SK-N-SH (cell line): ENCODE results near the gene EMB. TPM values are rescaled to one million over a fixed set of nuclear protein-coding genes. Genes with fewer than 3 reads are reported as not detected.
"Not testable (repeated sequence)": the region's sequence is repeated elsewhere in the genome, so short reads cannot be mapped to it uniquely, and the experiment has no call there.

ENCODE experiments used
- CTCF ChIA-PET: fragments of 300-600, 350-600 bp; formaldehyde crosslinking; extraction: SDS; loops from one replicate; lab custom pipeline; 2021; lab: Yijun Ruan, JAX
- POLR2A ChIA-PET: fragments of 350-600 bp; sonication (Branson Sonifier 250); formaldehyde crosslinking; extraction: SDS; loops from one replicate; lab custom pipeline; 2020; ENCODE audit warnings: antibody characterized with exemption, inconsistent platforms; lab: Yijun Ruan, JAX
- DNase-seq: peaks from one replicate; pipeline ENCODE4 v3.0.0; 2012
- H2AFZ ChIP-seq: fragments of 200-600 bp; sonication (generic); 2 replicates; pipeline ENCODE4 v1.8.1; 2016; ENCODE audit warnings: antibody characterized with exemption, mild to moderate bottlenecking, low read depth
- H3F3A ChIP-seq: fragments of 200-600 bp; sonication (generic); replicated peaks from 2 replicates; pipeline ENCODE3; 2016; ENCODE audit warnings: antibody characterized with exemption, mild to moderate bottlenecking; ENCODE audit not compliant: insufficient read depth
- H3K27ac ChIP-seq, 2 experiments: fragments of 200-500 bp in 1 of 2; fragments of 200-600 bp in 1 of 2; sonication (Bioruptor generic) in 1 of 2; sonication (generic), shearing (Covaris generic) in 1 of 2; 2 replicates each; pipeline versions ENCODE4 v1.5.1 to v1.6.1; 2014 to 2016; ENCODE audit warnings: low read depth in 2 of 2, inconsistent platforms in 1 of 2, low read length in 1 of 2, mild to moderate bottlenecking in 1 of 2, mixed read lengths in 1 of 2
- H3K27me3 ChIP-seq: fragments of 200-600 bp; sonication (generic), shearing (Covaris generic); 2 replicates; pipeline ENCODE4 v1.6.1; 2016; ENCODE audit warnings: mixed run types; ENCODE audit not compliant: insufficient read depth
- H3K36me3 ChIP-seq, 2 experiments: fragments of 200-500 bp in 1 of 2; fragments of 200-600 bp in 1 of 2; sonication (Bioruptor generic) in 1 of 2; sonication (generic) in 1 of 2; replicated peaks in 1 of 2; 2 replicates each; pipeline versions ENCODE3 to v1.5.1; 2014 to 2016; ENCODE audit warnings: low read length in 1 of 2, mild to moderate bottlenecking in 1 of 2; ENCODE audit not compliant: insufficient read depth in 2 of 2, control insufficient read depth in 1 of 2
- H3K4me1 ChIP-seq, 2 experiments: fragments of 200-500 bp in 1 of 2; fragments of 200-600 bp in 1 of 2; sonication (Bioruptor generic) in 1 of 2; sonication (generic), shearing (Covaris generic) in 1 of 2; 2 replicates each; pipeline versions ENCODE4 v1.5.1 to v1.6.1; 2014 to 2016; ENCODE audit warnings: low read depth in 1 of 2, low read length in 1 of 2, mixed run types in 1 of 2; ENCODE audit not compliant: insufficient read depth in 2 of 2, control insufficient read depth in 1 of 2
- H3K4me2 ChIP-seq: fragments of 200-600 bp; sonication (generic), shearing (Covaris generic); 2 replicates; pipeline ENCODE4 v1.6.1; 2017; ENCODE audit warnings: mixed run types
- H3K4me3 ChIP-seq, 2 experiments: fragments of 200-500 bp in 1 of 2; fragments of 200-600 bp in 1 of 2; sonication (Bioruptor generic) in 1 of 2; sonication (generic), shearing (Covaris generic) in 1 of 2; 2 replicates each; pipeline versions ENCODE4 v1.5.1 to v1.8.1; 2014 to 2016; ENCODE audit warnings: low read depth in 2 of 2, inconsistent platforms in 1 of 2, low read length in 1 of 2, mild to moderate bottlenecking in 1 of 2, mixed read lengths in 1 of 2, moderate library complexity in 1 of 2
- H3K79me2 ChIP-seq: fragments of 200-600 bp; sonication (generic); 2 replicates; pipeline ENCODE4 v1.8.1; 2017; ENCODE audit warnings: mild to moderate bottlenecking; ENCODE audit not compliant: insufficient read depth
- H3K9ac ChIP-seq: fragments of 200-600 bp; sonication (generic); 2 replicates; pipeline ENCODE4 v1.6.1; 2017; ENCODE audit warnings: mixed run types
- H3K9me2 ChIP-seq: fragments of 200-600 bp; sonication (generic); 2 replicates; pipeline ENCODE4 v1.6.1; 2017; ENCODE audit warnings: mixed run types
- H3K9me3 ChIP-seq: fragments of 200-600 bp; sonication (generic); 2 replicates; pipeline ENCODE4 v1.6.1; 2017; ENCODE audit warnings: mixed run types, mild to moderate bottlenecking, moderate library complexity
- H4K20me1 ChIP-seq: fragments of 200-600 bp; sonication (generic); 2 replicates; pipeline ENCODE4 v1.6.1; 2017; ENCODE audit warnings: mild to moderate bottlenecking, mixed run types; ENCODE audit not compliant: insufficient read depth
- EP300 ChIP-seq, 2 experiments: IDR thresholded peaks; 2 replicates each; pipeline versions ENCODE4 v1.4.0 to v1.6.1; 2012; ENCODE audit warnings: borderline replicate concordance in 1 of 2, low read depth in 1 of 2, low read length in 1 of 2
- FOSL2 ChIP-seq: IDR thresholded peaks from 2 replicates; pipeline ENCODE4 v1.4.0; 2012; ENCODE audit warnings: low read depth, mild to moderate bottlenecking, moderate library complexity, borderline replicate concordance
- JUND ChIP-seq: IDR thresholded peaks from 2 replicates; pipeline ENCODE4 v1.4.0; 2012
- NFIC ChIP-seq: IDR thresholded peaks from 2 replicates; pipeline ENCODE4 v1.4.0; 2012; ENCODE audit warnings: borderline replicate concordance
- TCF12 ChIP-seq: IDR thresholded peaks from 2 replicates; pipeline ENCODE4 v1.4.0; 2012
- WGBS: methylation state at CpG from one replicate; pipeline ENCODE4 v1.1.6; 2017; ENCODE audit warnings: low lambda C conversion rate; 5-methylcytosine and 5-hydroxymethylcytosine counted together
- polyA plus RNA-seq, 3 experiments: library from polyadenylated mRNA; depleted of rRNA; stranded (reverse); fragments of >200 nt; gene quantifications; 2 replicates each; pipeline ENCODE4 v1.2.3, GENCODE V29; 2012
- TF ChIP-seq, protein P1 (sequence below): IDR thresholded peaks from 2 replicates; pipeline ENCODE4; 2012

EMB gene
- polyA plus RNA-seq, 1 of the 3 experiments (the other 2 are of a cell fraction): 15.5 TPM

DNA sequence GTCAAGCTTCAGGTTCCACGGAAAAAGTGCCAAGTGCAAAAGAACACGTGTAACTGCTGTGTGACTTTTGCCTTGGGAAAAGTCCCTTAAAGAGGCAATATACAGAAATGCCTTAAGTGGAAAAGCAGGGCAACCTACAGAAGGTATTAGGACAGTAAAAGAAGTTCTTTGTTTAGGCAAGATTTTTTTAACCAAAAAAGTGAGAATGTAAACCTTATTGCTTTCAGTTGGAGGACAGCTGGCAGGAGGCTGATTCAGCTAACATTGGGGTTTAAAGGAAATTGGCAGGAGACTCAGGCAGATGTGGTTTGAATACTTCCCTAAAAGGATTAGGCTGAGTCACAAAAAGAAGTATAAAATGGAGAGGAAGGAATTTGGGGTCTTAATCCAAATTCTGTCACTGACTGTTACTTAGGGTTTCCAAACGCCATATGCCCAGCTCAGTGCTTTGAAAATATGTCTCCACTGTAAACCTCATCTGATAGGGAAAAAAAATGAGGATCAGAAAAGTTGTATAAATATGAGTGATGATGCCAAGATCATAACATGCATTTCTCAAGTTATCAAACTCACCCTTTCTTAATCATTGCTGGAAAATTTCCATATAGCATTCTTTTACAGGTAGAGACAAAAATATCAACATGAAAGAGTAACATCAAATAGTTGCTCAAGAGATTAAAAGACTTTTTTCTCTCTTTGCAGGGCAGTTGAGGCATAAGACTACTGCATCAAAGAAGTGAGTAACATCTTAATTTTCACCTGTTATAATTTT lies 9.8 kb downstream of the EMB start:
- TF ChIP-seq FOSL2: peak; percentile 32; the same call in 1 of the 2 replicates
- TF ChIP-seq NFIC: peak; percentile 58; the same call in 1 of the 2 replicates
- TF ChIP-seq, protein P1, sequence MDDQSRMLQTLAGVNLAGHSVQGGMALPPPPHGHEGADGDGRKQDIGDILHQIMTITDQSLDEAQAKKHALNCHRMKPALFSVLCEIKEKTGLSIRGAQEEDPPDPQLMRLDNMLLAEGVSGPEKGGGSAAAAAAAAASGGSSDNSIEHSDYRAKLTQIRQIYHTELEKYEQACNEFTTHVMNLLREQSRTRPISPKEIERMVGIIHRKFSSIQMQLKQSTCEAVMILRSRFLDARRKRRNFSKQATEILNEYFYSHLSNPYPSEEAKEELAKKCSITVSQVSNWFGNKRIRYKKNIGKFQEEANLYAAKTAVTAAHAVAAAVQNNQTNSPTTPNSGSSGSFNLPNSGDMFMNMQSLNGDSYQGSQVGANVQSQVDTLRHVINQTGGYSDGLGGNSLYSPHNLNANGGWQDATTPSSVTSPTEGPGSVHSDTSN: peak; percentile 6; the same call in 1 of the 2 replicates
- peak in 1 of 2 experiments; percentile 34; a peak in 1 of 4 replicates for TF ChIP-seq EP300 (IDR thresholded peaks at IDR 0.05; ENCODE audit: borderline replicate concordance in 1 of 2, low read depth in 1 of 2, low read length in 1 of 2)
- 0 out of 2 replicates have a peak, but pooled peaks have one; percentile 33 for TF ChIP-seq JUND
- peak; percentile 66 for TF ChIP-seq TCF12
- H2AFZ ChIP-seq, H3F3A ChIP-seq, H4K20me1 ChIP-seq, H3K9me2 ChIP-seq, CTCF ChIA-PET, H3K9me3 ChIP-seq, DNase-seq, H3K36me3 ChIP-seq, H3K79me2 ChIP-seq, H3K4me3 ChIP-seq, POLR2A ChIA-PET, H3K9ac ChIP-seq, H3K27me3 ChIP-seq: not testable (repeated sequence)
- 0 out of 4 replicates have a peak, but pooled peaks cover 0 to 17% of the 10 kb centered on the region in 2 experiments for H3K4me1 ChIP-seq
- WGBS: 54% methylated on average over 3 of the region's 3 CpGs
- H3K4me2 ChIP-seq: peak overlapping the region; percentile 42; the same call in 1 of the 2 replicates
- peak overlapping the region in 1 of 2 experiments; percentile 34; a peak in 2 of 4 replicates for H3K27ac ChIP-seq

DNA sequence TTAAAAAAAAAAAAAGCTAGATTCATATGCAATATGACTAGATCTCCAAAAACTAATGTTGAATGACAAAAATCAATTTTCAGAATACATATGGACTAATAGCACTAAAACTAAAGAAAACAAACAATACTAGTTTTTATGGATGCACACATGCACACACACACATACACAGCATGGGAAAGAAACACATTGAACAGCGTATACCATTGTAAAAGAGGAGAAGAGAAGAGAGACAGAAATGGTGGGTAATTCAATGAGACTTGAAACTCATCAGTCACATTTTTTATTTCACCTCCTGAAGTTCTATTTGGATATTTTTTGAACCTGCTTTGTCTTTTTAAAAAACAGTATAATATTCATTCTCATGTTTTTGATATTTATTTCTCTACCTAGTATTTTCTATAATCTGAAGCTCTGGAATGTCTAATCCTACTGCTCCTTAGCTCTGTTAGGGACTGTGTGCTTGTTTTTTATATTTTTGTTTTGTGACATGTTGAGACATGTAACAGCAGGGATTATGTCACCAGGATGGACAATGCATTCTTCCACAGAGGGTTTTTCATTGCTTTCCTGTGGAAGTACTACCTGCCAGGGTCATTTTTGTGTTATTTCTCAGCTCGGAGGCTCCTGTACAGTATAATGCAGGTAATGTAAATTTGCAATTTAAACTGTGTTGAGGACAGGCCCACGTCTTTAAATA lies 17.8 kb downstream of the EMB start:
- H3K4me2 ChIP-seq, H3K27me3 ChIP-seq, CTCF ChIA-PET, H3K9me3 ChIP-seq, DNase-seq, POLR2A ChIA-PET, H3K36me3 ChIP-seq, H3K4me3 ChIP-seq, H4K20me1 ChIP-seq, H3K9me2 ChIP-seq, H3F3A ChIP-seq, H3K4me1 ChIP-seq, H3K79me2 ChIP-seq, H3K9ac ChIP-seq: not testable (repeated sequence)
- H2AFZ ChIP-seq: peak overlapping the region; percentile 69
- H3K27ac ChIP-seq: peak overlapping the region in 1 of 2 experiments; percentile 7; a peak in 1 of 4 replicates
- 80% methylated on average over 3 of the region's 3 CpGs for WGBS

DNA sequence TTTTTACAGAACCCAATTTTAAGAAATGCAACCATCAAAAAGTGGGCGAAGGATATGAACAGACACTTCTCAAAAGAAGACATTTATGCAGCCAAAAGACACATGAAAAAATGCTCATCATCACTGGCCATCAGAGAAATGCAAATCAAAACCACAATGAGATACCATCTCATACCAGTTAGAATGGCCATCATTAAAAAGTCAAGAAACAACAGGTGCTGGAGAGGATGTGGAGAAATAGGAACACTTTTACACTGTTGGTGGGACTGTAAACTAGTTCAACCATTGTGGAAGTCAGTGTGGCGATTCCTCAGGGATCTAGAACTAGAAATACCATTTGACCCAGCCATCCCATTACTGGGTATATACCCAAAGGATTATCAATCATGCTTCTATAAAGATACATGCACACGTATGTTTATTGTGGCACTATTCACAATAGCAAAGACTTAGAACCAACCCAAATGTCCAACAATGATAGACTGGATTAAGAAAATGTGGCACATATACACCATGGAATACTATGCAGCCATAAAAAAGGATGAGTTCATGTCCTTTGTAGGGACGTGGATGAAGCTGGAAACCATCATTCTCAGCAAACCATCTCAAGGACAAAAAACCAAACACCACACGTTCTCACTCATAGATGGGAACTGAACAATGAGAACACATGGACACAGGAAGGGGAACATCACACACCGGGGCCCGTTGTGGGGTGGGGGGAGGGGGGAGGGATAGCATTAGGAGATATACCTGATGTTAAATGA lies 19.7 kb downstream of the EMB start:
- H3K9ac ChIP-seq, POLR2A ChIA-PET, H3K9me3 ChIP-seq, H3K79me2 ChIP-seq, H3K27ac ChIP-seq, DNase-seq, H3K4me1 ChIP-seq, H3K9me2 ChIP-seq, H3K36me3 ChIP-seq, H3K4me2 ChIP-seq, H3F3A ChIP-seq, H4K20me1 ChIP-seq, H2AFZ ChIP-seq, CTCF ChIA-PET, H3K4me3 ChIP-seq, H3K27me3 ChIP-seq: not testable (repeated sequence)
- 72% methylated on average over 7 of the region's 7 CpGs for WGBS
